T-cell (primary cell): ENCODE results near the gene CAPN8. TPM values are rescaled to one million over a fixed set of nuclear protein-coding genes. Genes with fewer than 3 reads are reported as not detected.

Source experiments
- ATAC-seq, 4 experiments: fragments of 200-7000 bp in 3 of 4; fragments of 150-1000 bp in 1 of 4; cut with Tn5 transposase; replicated peaks in 1 of 4; 1 replicate in 3 of 4; 2 replicates in 1 of 4; pipeline ENCODE4 v1.10.0; 2021; ENCODE audit warnings: moderate library complexity in 3 of 4, mild to moderate bottlenecking in 2 of 4, moderate number of reproducible peaks in 1 of 4
- CTCF ChIA-PET, 2 donors: fragments of 300-600 bp; sonication (Branson Sonifier 250); formaldehyde crosslinking; loops; one replicate each; lab custom pipeline; 2022; ENCODE audit warnings: antibody characterized with exemption in 2 of 2; lab: Charles Lee
- POLR2A ChIA-PET, 2 donors: fragments of 300-600 bp; sonication (Branson Sonifier 250); formaldehyde crosslinking; loops; one replicate each; lab custom pipeline; 2022; ENCODE audit warnings: antibody characterized with exemption in 2 of 2; lab: Charles Lee
- DNase-seq, 35 experiments: peaks; one replicate each; pipeline versions ENCODE4 v3.0.0 to v3.0.0-alpha.2; 2013 to 2023
- H3K27ac ChIP-seq: one replicate; pipeline ENCODE4 v1.5.1; 2013; ENCODE audit warnings: low read length
- H3K27me3 ChIP-seq, 2 experiments: replicated peaks in 1 of 2; 1 replicate in 1 of 2; 2 replicates in 1 of 2; pipeline versions ENCODE4 v1.6.1 to v1.7.0; 2013; ENCODE audit warnings: low read length in 1 of 2, mixed read lengths in 1 of 2; ENCODE audit not compliant: control insufficient read depth in 2 of 2, insufficient read depth in 2 of 2; ENCODE audit errors: extremely low read depth in 1 of 2
- H3K36me3 ChIP-seq, 2 donors: 1 replicate in 1 of 2; 2 replicates in 1 of 2; pipeline versions ENCODE4 v1.6.1 to v1.7.0; 2013; ENCODE audit warnings: low read length in 1 of 2; ENCODE audit not compliant: control insufficient read depth in 2 of 2, insufficient read depth in 1 of 2; ENCODE audit errors: extremely low read depth in 1 of 2
- H3K4me1 ChIP-seq, 2 experiments: 1 replicate in 1 of 2; 2 replicates in 1 of 2; pipeline versions ENCODE4 v1.6.1 to v1.7.0; 2013; ENCODE audit warnings: low read length in 2 of 2, mixed read lengths in 1 of 2; ENCODE audit not compliant: insufficient read depth in 2 of 2, control insufficient read depth in 1 of 2; ENCODE audit errors: extremely low read depth in 1 of 2
- H3K4me3 ChIP-seq, 2 donors: 1 replicate in 1 of 2; 2 replicates in 1 of 2; pipeline versions ENCODE4 v1.5.1 to v1.7.0; 2013; ENCODE audit warnings: mild to moderate bottlenecking in 2 of 2, low read length in 1 of 2, moderate library complexity in 1 of 2; ENCODE audit not compliant: control insufficient read depth in 1 of 2; ENCODE audit errors: extremely low read depth in 1 of 2
- H3K9me3 ChIP-seq: 2 replicates; pipeline ENCODE4 v1.7.0; 2013
- H3K27ac Mint-ChIP-seq, 2 donors: one replicate each; pipeline ENCODE4 v1.8.0; 2020 to 2021; ENCODE audit warnings: mild to moderate bottlenecking in 2 of 2, mixed read lengths in 2 of 2
- H3K27me3 Mint-ChIP-seq, 2 donors: one replicate each; pipeline ENCODE4 v1.8.0; 2021 to 2022; ENCODE audit warnings: mixed read lengths in 2 of 2
- H3K36me3 Mint-ChIP-seq: one replicate; pipeline ENCODE4 v1.8.0; 2021; ENCODE audit warnings: mixed read lengths
- H3K4me1 Mint-ChIP-seq, 3 donors: one replicate each; pipeline ENCODE4 v1.8.0; 2020 to 2022; ENCODE audit warnings: mixed read lengths in 3 of 3, mild to moderate bottlenecking in 1 of 3
- H3K4me3 Mint-ChIP-seq, 3 donors: one replicate each; pipeline ENCODE4 v1.8.0; 2020 to 2022; ENCODE audit warnings: mild to moderate bottlenecking in 3 of 3, mixed read lengths in 3 of 3, moderate library complexity in 3 of 3
- H3K9me3 Mint-ChIP-seq, 3 donors: one replicate each; pipeline ENCODE4 v1.8.0; 2020 to 2022; ENCODE audit warnings: mixed read lengths in 3 of 3
- WGBS: methylation state at CpG from one replicate; pipeline ENCODE4 v1.1.5; 2013; ENCODE audit warnings: missing lambda C conversion rate; ENCODE audit not compliant: insufficient coverage; 5-methylcytosine and 5-hydroxymethylcytosine counted together
- total RNA-seq, 35 experiments: library from RNA in 6 of 35; stranded (reverse) in 6 of 35; fragments of 120-200 nt in 1 of 35; gene quantifications; one replicate each; pipeline versions ENCODE4 v1.2.1 to v1.2.4 and lab custom pipeline; 2013 to 2026

The CAPN8 gene
- total RNA-seq, 5 donors from 2014 or later (not counting 1 experiment from before 2014, with no cell fraction given) = 0.38 to 0.99 (median 0.56) TPM

DNA sequence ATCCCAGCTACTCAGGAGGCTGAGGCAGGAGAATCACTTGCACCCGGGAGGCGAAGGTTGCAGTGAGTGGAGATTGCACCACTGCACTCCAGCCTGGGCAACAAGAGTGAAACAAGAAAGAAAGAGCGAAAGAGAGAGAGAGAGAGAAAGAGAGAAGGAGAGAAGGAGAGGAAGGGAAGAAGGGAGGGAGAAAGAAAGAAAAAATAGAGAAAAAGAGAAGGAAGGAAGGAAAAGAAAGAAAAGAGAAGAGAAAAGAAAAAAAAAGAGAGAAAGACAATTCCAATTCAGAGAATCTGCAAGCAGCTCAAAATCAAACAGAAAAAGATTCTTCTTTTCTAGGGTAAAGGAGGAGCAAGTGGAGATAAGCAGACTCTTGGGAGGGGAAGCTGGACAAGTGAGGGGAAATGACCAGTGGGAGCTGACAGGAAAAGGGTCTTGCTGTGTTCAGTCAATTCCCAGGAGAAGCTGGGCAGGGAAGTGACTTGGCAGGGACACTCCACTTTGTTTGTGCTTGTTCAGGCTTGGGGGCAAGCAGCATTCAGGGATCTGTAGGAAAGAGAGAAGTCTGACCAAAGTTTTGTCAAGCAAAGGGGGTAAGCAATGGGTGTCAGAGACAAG, 43.3 kb upstream of the CAPN8 start:
- H3K4me3 Mint-ChIP-seq = no peak overlapping the region
- Histone ChIP-seq H3K27ac (no peak overlapping the region), H3K9me3 (no peaks in the 10 kb centered on the region), H3K36me3 (no peaks in the 10 kb centered on the region), H3K4me1 (peaks cover 8 to 23% of the 10 kb centered on the region in 2 experiments), H3K4me3 (no peak overlapping the region), H3K27me3 (peaks cover 0 to 4% of the 10 kb centered on the region in 2 experiments)
- no peak for DNase-seq
- H3K9me3 Mint-ChIP-seq = no peaks in the 10 kb centered on the region
- H3K27ac Mint-ChIP-seq = peak overlapping the region in 1 of 2 donors; percentile 11
- ChIA-PET POLR2A (no interaction called here), CTCF (interaction anchor here in 1 of 2 donors (1.9 kb wide), 1 partner anchor 40 kb away, joined by 5 read pairs; no protein-coding TSS in a partner anchor)
- no peaks in the 10 kb centered on the region for H3K27me3 Mint-ChIP-seq
- no peak for ATAC-seq
- WGBS = 100% methylated on average over 2 of the region's 3 CpGs
- no peaks in the 10 kb centered on the region for H3K36me3 Mint-ChIP-seq
- peaks cover 32 to 45% (median 34%) of the 10 kb centered on the region in 3 donors for H3K4me1 Mint-ChIP-seq

DNA sequence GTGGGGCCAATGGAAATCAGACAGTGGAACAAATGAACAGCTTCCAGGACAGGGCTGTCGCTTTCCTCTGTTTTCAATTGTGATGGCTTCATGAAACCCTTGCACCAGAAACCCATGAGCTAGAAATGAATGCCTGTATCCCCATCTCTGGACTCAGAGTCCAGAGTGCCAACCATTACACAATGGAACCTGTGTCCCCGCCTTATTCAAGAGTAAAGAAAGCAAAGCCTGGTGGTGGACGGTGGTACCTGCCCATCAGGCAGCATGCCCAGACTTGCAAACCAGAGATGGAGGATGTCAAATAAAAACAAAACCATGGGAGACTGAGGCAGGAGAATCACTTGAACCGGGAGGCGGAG, 42.5 kb upstream of the CAPN8 start:
- Mint-ChIP-seq H3K36me3 (no peaks in the 10 kb centered on the region), H3K27ac (no peak overlapping the region), H3K4me1 (peaks cover 24 to 37% (median 27%) of the 10 kb centered on the region in 3 donors), H3K27me3 (no peaks in the 10 kb centered on the region), H3K4me3 (no peak overlapping the region), H3K9me3 (no peaks in the 10 kb centered on the region)
- Histone ChIP-seq H3K27me3 (peaks cover 0 to 4% of the 10 kb centered on the region in 2 experiments), H3K9me3 (no peaks in the 10 kb centered on the region), H3K4me1 (peaks cover under 1 to 15% of the 10 kb centered on the region in 2 experiments), H3K27ac (no peak overlapping the region), H3K36me3 (no peaks in the 10 kb centered on the region), H3K4me3 (no peak overlapping the region)
- CTCF ChIA-PET = interaction anchor here (1.4 to 1.9 kb wide), 2 partner anchors 41 kb away, joined by 5 read pairs; no protein-coding TSS in a partner anchor
- ATAC-seq (no peak), DNase-seq (no peak)
- WGBS = 75% methylated on average over 4 of the region's 5 CpGs
- POLR2A ChIA-PET = no interaction called here

DNA sequence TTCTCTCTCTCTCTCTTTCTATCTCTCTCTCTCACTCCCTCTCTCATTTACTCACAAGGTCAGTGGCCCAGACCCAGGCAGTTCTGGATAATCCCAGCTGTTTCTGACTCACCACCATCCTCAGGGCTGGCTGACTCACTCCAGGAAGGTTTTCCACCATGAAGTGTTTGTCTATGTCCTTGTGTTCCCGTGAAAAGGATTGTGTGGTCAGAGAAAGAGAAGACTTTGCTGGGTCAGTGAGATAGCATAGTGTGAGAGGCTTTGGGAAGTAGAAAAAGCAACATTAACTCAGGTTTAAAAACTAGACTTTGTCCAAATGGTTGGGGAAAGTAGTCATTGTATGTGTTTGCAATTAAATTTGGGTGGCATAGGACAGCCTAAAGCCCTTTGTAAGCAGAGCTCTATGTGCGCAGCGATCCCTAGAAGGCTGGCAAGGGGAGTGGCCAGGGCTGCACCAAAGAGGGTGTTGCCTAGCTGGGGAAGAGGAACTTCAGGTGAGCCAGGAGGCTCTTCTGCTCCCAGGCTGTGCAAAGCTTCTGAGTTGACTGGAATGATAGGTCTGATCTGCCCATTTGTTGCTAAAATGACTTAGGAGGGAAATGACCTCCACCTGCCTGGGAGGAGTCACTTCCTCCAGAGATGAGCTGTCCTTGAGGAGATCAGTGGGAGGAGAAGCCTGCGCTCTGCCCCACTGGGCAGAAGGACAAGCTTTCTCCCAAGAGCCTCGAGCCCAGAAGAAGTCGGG, 41.9 kb upstream of the CAPN8 start:
- ATAC-seq (no peak), DNase-seq (no peak)
- H3K27ac ChIP-seq = no peak overlapping the region
- 76% methylated on average over 4 of the region's 6 CpGs for WGBS
- H3K9me3 ChIP-seq = no peaks in the 10 kb centered on the region
- ChIA-PET CTCF (interaction anchor here (1.4 to 1.9 kb wide), 2 partner anchors 42 kb away, joined by 5 read pairs; no protein-coding TSS in a partner anchor), POLR2A (no interaction called here)
- no peaks in the 10 kb centered on the region for H3K9me3 Mint-ChIP-seq
- H3K4me3 ChIP-seq = no peak overlapping the region
- no peak overlapping the region for H3K27ac Mint-ChIP-seq
- H3K4me1 Mint-ChIP-seq = peaks cover 23 to 36% (median 27%) of the 10 kb centered on the region in 3 donors
- H3K4me1 ChIP-seq = peaks cover 0 to 14% of the 10 kb centered on the region in 2 experiments
- no peaks in the 10 kb centered on the region for H3K27me3 Mint-ChIP-seq
- H3K27me3 ChIP-seq = peaks cover 0 to 4% of the 10 kb centered on the region in 2 experiments
- no peaks in the 10 kb centered on the region for H3K36me3 ChIP-seq
- H3K36me3 Mint-ChIP-seq = no peaks in the 10 kb centered on the region
- H3K4me3 Mint-ChIP-seq = no peak overlapping the region

DNA sequence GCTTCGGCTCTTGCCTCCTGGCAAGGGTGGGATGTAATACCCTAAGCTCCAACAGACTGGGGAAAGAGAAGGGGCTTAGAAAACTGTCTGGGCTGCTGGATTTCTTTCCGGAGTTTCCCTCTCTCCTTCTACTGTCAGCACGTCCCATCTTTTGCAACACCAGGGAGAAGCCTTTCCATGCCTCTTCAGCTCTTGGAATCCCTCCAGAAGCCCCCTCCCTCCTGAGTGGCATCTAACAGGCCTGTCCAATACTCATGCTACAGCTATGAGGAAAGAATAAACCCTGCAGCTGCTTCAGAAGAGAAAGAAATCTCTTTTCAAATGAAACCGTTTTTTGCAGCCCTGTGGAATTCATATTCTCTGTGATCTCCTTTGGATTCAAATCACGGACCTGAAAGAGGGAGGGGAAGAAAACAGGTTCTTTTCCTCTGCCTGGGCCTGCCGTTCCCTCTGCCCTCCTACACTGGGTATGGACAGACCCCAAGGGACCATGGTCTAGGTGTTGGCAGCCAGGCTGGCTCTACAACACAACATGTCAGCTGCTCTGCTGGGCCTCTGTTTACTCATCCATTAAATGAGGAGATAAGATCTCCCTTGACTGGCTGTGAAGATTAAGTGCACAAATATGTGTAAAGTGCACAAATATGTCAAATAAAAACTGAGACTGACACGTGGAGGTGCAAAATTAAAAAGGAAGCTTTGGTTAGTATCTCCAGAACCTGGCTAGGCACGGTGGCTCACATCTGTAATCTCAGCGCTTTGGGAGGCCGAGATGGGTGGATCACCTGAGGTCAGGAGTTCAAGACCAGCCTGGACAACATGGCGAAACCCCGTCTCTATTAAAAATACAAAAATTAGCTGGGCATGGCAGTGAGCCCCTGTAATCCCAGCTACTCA, 40.8 kb upstream of the CAPN8 start:
- no peak for DNase-seq
- CTCF ChIA-PET = interaction anchor here in 1 of 2 donors (1.0 kb wide), 1 partner anchor 10 kb away, joined by 3 read pairs; no protein-coding TSS in a partner anchor

DNA sequence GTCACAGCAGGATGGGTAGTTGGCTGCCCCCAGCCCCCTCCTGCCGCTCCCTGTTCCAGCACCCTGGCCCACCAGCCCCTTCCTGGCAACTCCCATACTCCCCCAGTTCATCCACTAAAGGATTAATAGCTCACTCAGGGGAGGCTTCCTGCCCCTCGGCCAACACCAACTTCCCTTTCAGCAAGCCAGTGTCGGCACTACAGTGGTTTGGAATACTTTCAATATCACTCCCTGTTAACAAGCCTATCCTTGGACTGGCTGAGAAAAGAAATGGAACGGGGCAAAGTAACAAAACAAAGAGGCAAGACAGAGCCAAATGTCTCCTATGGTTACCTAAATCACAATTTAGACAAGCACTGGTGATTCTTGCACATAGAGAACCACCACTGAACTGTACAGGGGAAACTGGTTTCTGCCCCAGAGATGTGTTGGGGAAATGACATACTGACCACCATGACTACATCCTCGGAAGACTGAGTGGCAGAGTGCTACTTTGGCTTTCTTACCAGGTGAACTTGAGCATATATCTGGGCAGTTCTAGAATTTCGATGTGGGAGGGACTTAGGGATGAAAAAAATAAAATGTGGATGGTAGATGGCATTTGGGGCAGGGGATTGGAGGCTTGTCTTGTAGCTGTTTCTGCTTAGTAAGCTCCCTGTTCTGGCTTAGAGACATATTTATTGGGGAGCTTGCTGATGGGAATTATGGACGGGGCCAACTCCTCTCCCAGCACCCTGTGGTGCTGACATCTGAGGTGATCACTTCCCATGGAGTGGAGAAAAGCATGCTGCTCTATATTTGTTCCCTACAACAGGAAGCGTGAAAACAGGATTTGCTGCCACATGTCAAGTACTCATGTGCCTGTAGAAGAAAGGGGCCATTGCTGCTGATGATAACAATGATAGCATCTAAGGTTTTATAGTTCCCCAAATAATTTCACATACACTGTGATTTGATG, 39.7 kb upstream of the CAPN8 start:
- Mint-ChIP-seq H3K9me3 (no peaks in the 10 kb centered on the region), H3K27ac (no peak overlapping the region), H3K27me3 (no peaks in the 10 kb centered on the region), H3K4me1 (peaks cover 9 to 21% (median 13%) of the 10 kb centered on the region in 3 donors), H3K36me3 (no peaks in the 10 kb centered on the region), H3K4me3 (no peak overlapping the region)
- ATAC-seq = no peak
- ChIA-PET POLR2A (no interaction called here), CTCF (interaction anchor here in 1 of 2 donors (1.0 kb wide), 1 partner anchor 9 kb away, joined by 3 read pairs; no protein-coding TSS in a partner anchor)
- H3K36me3 ChIP-seq = no peaks in the 10 kb centered on the region
- no peak overlapping the region for H3K4me3 ChIP-seq
- H3K27me3 ChIP-seq = peaks cover 0 to 4% of the 10 kb centered on the region in 2 experiments
- H3K27ac ChIP-seq = no peak overlapping the region
- H3K4me1 ChIP-seq = no peaks in the 10 kb centered on the region
- no peak for DNase-seq
- WGBS = 64% methylated on average over 4 of the region's 8 CpGs
- H3K9me3 ChIP-seq = no peaks in the 10 kb centered on the region

More for the DNA sequence above, 40.8 kb upstream of the CAPN8 start:
- Histone ChIP-seq H3K27me3 (peaks cover 0 to 4% of the 10 kb centered on the region in 2 experiments), H3K36me3 (no peaks in the 10 kb centered on the region), H3K9me3 (no peaks in the 10 kb centered on the region), H3K27ac (no peak overlapping the region), H3K4me1 (peaks cover 0 to 6% of the 10 kb centered on the region in 2 experiments), H3K4me3 (no peak overlapping the region)
- POLR2A ChIA-PET = no interaction called here
- Mint-ChIP-seq H3K9me3 (no peaks in the 10 kb centered on the region), H3K27me3 (no peaks in the 10 kb centered on the region), H3K36me3 (no peaks in the 10 kb centered on the region), H3K4me1 (peaks cover 17 to 30% (median 22%) of the 10 kb centered on the region in 3 donors), H3K27ac (peak overlapping the region in 1 of 2 donors; percentile 34), H3K4me3 (no peak overlapping the region)
- WGBS = 86% methylated on average over 6 of the region's 12 CpGs
- no peak for ATAC-seq
